HEK293T (cell line): ENCODE measurements around the gene KCNMA1.

ENCODE experiments used
- BHLHE40 ChIP-seq: fragments of 450-650 bp; IDR thresholded peaks from 2 replicates; pipeline ENCODE4 v1.6.1; 2016; ENCODE audit warnings: mild to moderate bottlenecking, moderate library complexity, borderline replicate concordance
- FOXA1 ChIP-seq: fragments of 450-650 bp; IDR thresholded peaks from 2 replicates; pipeline ENCODE4 v1.6.1; 2016; ENCODE audit warnings: mild to moderate bottlenecking
- FOXM1 ChIP-seq: fragments of 450-650 bp; IDR thresholded peaks from 2 replicates; pipeline ENCODE4 v1.6.1; 2017; ENCODE audit warnings: mild to moderate bottlenecking, borderline replicate concordance
- HDGF ChIP-seq: fragments of 450-650 bp; IDR thresholded peaks from 2 replicates; pipeline ENCODE4 v1.6.1; 2017; ENCODE audit warnings: antibody characterized with exemption, borderline replicate concordance

GRCh38 chr10:77420947-77421523, 216.6 kb downstream of the KCNMA1 start:
- TF ChIP-seq BHLHE40, result no peak
- no peak for TF ChIP-seq FOXM1
- no peak for TF ChIP-seq FOXA1
- TF ChIP-seq HDGF, result no peak
